Activated T-helper 1 cell treated with anti-CD3 and anti-CD28 coated beads, Interleukin-12 subunit alpha, Interleukin-12 subunit beta, Interleukin-2, Interleukin-4 antibody, amounts not matched to agents 30 ng/mL and 10 ng/mL and 1 ng/mL, durations not matched to agents 14 hours and 24 hours and 36 hours (primary cell): ENCODE data around the gene PPARA. TPM values are rescaled to one million over a fixed set of nuclear protein-coding genes. Genes with fewer than 3 reads are reported as not detected.
"Not testable (repeated sequence)": the region's sequence is repeated elsewhere in the genome, so short reads cannot be mapped to it uniquely, and the experiment has no call there.

Experiments used
- DNase-seq: peaks from one replicate; pipeline ENCODE4 v3.0.0; 2021; ENCODE audit warnings: low spot score
- H3K27ac Mint-ChIP-seq: one replicate; pipeline ENCODE4 v1.8.0; 2021; ENCODE audit warnings: mild to moderate bottlenecking, mixed read lengths
- H3K27me3 Mint-ChIP-seq: one replicate; pipeline ENCODE4 v1.8.0; 2022; ENCODE audit warnings: mild to moderate bottlenecking, moderate library complexity, mixed read lengths; ENCODE audit not compliant: insufficient read depth
- H3K36me3 Mint-ChIP-seq: one replicate; pipeline ENCODE4 v1.8.0; 2021; ENCODE audit warnings: low read depth, mixed read lengths
- H3K4me1 Mint-ChIP-seq: one replicate; pipeline ENCODE4 v1.8.0; 2021; ENCODE audit warnings: low read depth, mixed read lengths
- H3K4me3 Mint-ChIP-seq: one replicate; pipeline ENCODE4 v1.8.0; 2021; ENCODE audit warnings: mild to moderate bottlenecking, moderate library complexity, mixed read lengths
- H3K9me3 Mint-ChIP-seq: one replicate; pipeline ENCODE4 v1.8.0; 2021; ENCODE audit warnings: mixed read lengths
- intact Hi-C: fragments of 100-400 bp; cut with micrococcal nuclease; formaldehyde crosslinking; loops from one replicate; pipeline ENCODE4 v1.15.1; 2024
- total RNA-seq: library from RNA; stranded (reverse); gene quantifications from 2 replicates; pipeline ENCODE4 v1.2.3, GENCODE V29; 2022

The PPARA gene
- total RNA-seq, 1 donor from 2014 or later: 11.6 TPM

GRCh38 chr22:46125816-46126765 lies 24.2 kb upstream of the PPARA start:
- no peak overlapping the region for H3K27ac Mint-ChIP-seq
- H3K9me3 Mint-ChIP-seq: no peaks in the 10 kb centered on the region
- no peaks in the 10 kb centered on the region for H3K36me3 Mint-ChIP-seq
- intact Hi-C loops: no loop called here
- DNase-seq: no peak
- H3K27me3 Mint-ChIP-seq: no peaks in the 10 kb centered on the region
- no peak overlapping the region for H3K4me3 Mint-ChIP-seq
- no peaks in the 10 kb centered on the region for H3K4me1 Mint-ChIP-seq

- DNase-seq: no peak
- intact Hi-C loops: no loop called here
- no peaks in the 10 kb centered on the region for H3K9me3 Mint-ChIP-seq
- no peak overlapping the region for H3K4me3 Mint-ChIP-seq
- H3K36me3 Mint-ChIP-seq: no peaks in the 10 kb centered on the region
- H3K27me3 Mint-ChIP-seq: no peaks in the 10 kb centered on the region
- H3K27ac Mint-ChIP-seq: no peak overlapping the region
- H3K4me1 Mint-ChIP-seq: no peaks in the 10 kb centered on the region
Measured at GRCh38 chr22:46126853-46127385, 23.4 kb upstream of the PPARA start.

GRCh38 chr22:46127556-46127955 lies 22.8 kb upstream of the PPARA start:
- intact Hi-C loops: no loop called here
- Mint-ChIP-seq H3K27me3 (no peaks in the 10 kb centered on the region), H3K27ac (no peak overlapping the region)

GRCh38 chr22:46128606-46129005 lies 21.7 kb upstream of the PPARA start:
- H3K27ac Mint-ChIP-seq: no peak overlapping the region
- no peaks in the 10 kb centered on the region for H3K36me3 Mint-ChIP-seq
- intact Hi-C loops: no loop called here
- H3K4me1 Mint-ChIP-seq: no peaks in the 10 kb centered on the region
- no peaks in the 10 kb centered on the region for H3K27me3 Mint-ChIP-seq
- no peak for DNase-seq
- H3K9me3 Mint-ChIP-seq: no peaks in the 10 kb centered on the region
- no peak overlapping the region for H3K4me3 Mint-ChIP-seq

More at GRCh38 chr22:46127556-46127955, 22.8 kb upstream of the PPARA start:
- H3K4me3 Mint-ChIP-seq: no peak overlapping the region
- H3K36me3 Mint-ChIP-seq: no peaks in the 10 kb centered on the region
- H3K9me3 Mint-ChIP-seq: no peaks in the 10 kb centered on the region
- no peaks in the 10 kb centered on the region for H3K4me1 Mint-ChIP-seq
- DNase-seq: no peak

- no peaks in the 10 kb centered on the region for H3K27me3 Mint-ChIP-seq
Measured at GRCh38 chr22:46129390-46130041, 20.8 kb upstream of the PPARA start.

GRCh38 chr22:46131151-46131587 lies 19.2 kb upstream of the PPARA start:
- no peaks in the 10 kb centered on the region for H3K27me3 Mint-ChIP-seq
- no peaks in the 10 kb centered on the region for H3K9me3 Mint-ChIP-seq
- H3K36me3 Mint-ChIP-seq: no peaks in the 10 kb centered on the region
- intact Hi-C loops: no loop called here
- DNase-seq: no peak
- H3K4me1 Mint-ChIP-seq: no peaks in the 10 kb centered on the region
- H3K4me3 Mint-ChIP-seq: no peak overlapping the region
- no peak overlapping the region for H3K27ac Mint-ChIP-seq

More at GRCh38 chr22:46129390-46130041, 20.8 kb upstream of the PPARA start:
- no peaks in the 10 kb centered on the region for H3K36me3 Mint-ChIP-seq
- H3K27ac Mint-ChIP-seq: no peak overlapping the region
- intact Hi-C loops: no loop called here
- no peaks in the 10 kb centered on the region for H3K4me1 Mint-ChIP-seq
- no peak for DNase-seq
- no peak overlapping the region for H3K4me3 Mint-ChIP-seq
- no peaks in the 10 kb centered on the region for H3K9me3 Mint-ChIP-seq

GRCh38 chr22:46132193-46132829 lies 18.0 kb upstream of the PPARA start:
- intact Hi-C loops, H3K4me3 Mint-ChIP-seq, H3K9me3 Mint-ChIP-seq, DNase-seq, H3K4me1 Mint-ChIP-seq, H3K27me3 Mint-ChIP-seq, H3K27ac Mint-ChIP-seq, H3K36me3 Mint-ChIP-seq: not testable (repeated sequence)

GRCh38 chr22:46132830-46133587 lies 17.3 kb upstream of the PPARA start:
- Mint-ChIP-seq H3K36me3 (no peaks in the 10 kb centered on the region), H3K4me3 (no peak overlapping the region), H3K4me1 (no peaks in the 10 kb centered on the region), H3K27me3 (no peaks in the 10 kb centered on the region), H3K9me3 (no peaks in the 10 kb centered on the region), H3K27ac (no peak overlapping the region)
- DNase-seq: no peak
- intact Hi-C loops: no loop called here

GRCh38 chr22:46133588-46133855 lies 16.8 kb upstream of the PPARA start:
- Mint-ChIP-seq H3K27me3 (no peaks in the 10 kb centered on the region), H3K27ac (no peak overlapping the region)
- intact Hi-C loops: no loop called here

GRCh38 chr22:46134111-46134705 lies 16.1 kb upstream of the PPARA start:
- no peaks in the 10 kb centered on the region for H3K9me3 Mint-ChIP-seq
- H3K27me3 Mint-ChIP-seq: no peaks in the 10 kb centered on the region
- H3K36me3 Mint-ChIP-seq: no peaks in the 10 kb centered on the region
- DNase-seq: no peak
- no peaks in the 10 kb centered on the region for H3K4me1 Mint-ChIP-seq
- intact Hi-C loops: no loop called here
- no peak overlapping the region for H3K27ac Mint-ChIP-seq
- H3K4me3 Mint-ChIP-seq: no peak overlapping the region

More at GRCh38 chr22:46133588-46133855, 16.8 kb upstream of the PPARA start:
- no peak overlapping the region for H3K4me3 Mint-ChIP-seq
- H3K9me3 Mint-ChIP-seq: no peaks in the 10 kb centered on the region
- H3K4me1 Mint-ChIP-seq: no peaks in the 10 kb centered on the region
- no peak for DNase-seq
- H3K36me3 Mint-ChIP-seq: no peaks in the 10 kb centered on the region

GRCh38 chr22:46135611-46136485 lies 14.5 kb upstream of the PPARA start:
- no peak for DNase-seq
- H3K9me3 Mint-ChIP-seq: no peaks in the 10 kb centered on the region
- no peaks in the 10 kb centered on the region for H3K36me3 Mint-ChIP-seq
- no peaks in the 10 kb centered on the region for H3K4me1 Mint-ChIP-seq
- H3K4me3 Mint-ChIP-seq: no peak overlapping the region
- intact Hi-C loops: no loop called here
- no peak overlapping the region for H3K27ac Mint-ChIP-seq
- H3K27me3 Mint-ChIP-seq: peaks cover 2% of the 10 kb centered on the region
